Stimulated activated CD4-positive, alpha-beta T cell treated with anti-CD3 and anti-CD28 coated beads, Interleukin-4, amount 100 ng/mL, for 48 hours (primary cell): ENCODE data around the gene LOXL1.

Experiments used
- DNase-seq, 2 donors: peaks; one replicate each; pipeline ENCODE4 v3.0.0-alpha.2; 2020; ENCODE audit warnings: low read depth in 2 of 2

The LOXL1 gene

DNA sequence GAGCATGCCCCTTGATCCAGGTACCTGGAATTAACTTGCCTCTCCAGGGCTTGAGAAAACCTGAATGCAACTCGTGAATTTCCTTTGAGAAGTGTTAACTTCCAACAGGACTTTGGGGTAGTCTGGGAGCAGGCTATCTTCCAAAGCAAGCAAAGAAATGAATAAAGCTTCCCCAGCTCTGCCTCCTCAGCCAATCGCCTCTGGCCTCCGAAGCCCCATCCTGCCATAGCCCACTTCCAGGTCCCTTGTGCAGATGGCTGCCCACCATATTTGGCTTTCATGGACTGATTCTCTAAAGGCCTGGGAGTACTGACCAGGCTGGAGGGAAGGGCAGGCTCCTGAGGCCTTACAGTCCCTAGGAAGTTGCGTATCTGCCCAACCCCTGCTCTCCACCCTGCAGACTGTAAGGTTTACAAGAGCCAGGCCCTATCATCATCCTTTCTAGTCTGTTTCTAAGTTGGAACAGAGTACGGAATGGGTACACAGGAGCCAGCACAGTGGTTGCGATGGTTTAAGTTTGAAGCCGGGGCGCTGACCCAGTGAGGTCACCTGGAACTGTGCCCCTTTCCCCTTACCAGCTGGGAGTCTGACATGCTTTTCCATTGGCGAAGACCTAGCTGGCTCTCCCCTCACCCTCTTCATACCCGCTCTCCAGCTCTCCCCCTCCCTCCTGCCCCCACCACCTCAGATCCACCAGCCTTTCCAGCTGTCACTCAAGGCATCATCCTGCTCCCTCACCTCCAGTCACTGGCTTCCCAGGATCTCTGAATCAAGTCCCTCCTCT is 67.1 kb downstream of the LOXL1 start:
- no peak for DNase-seq

- DNase-seq: peak; percentile 88 to 96
These were observed 68.2 kb downstream of the LOXL1 start, which contains the start of gene PML for GRCh38 chr15:73994413-73994883. Gene PML, plus strand, starts transcription at chr15:73994716. Its CDS starts 97 bp downstream, at chr15:73994813.

GRCh38 chr15:73994912-73995622 is 68.8 kb downstream of the LOXL1 start:
- no peak for DNase-seq

GRCh38 chr15:73996267-73996666 is 70.0 kb downstream of the LOXL1 start:
- no peak for DNase-seq

DNA sequence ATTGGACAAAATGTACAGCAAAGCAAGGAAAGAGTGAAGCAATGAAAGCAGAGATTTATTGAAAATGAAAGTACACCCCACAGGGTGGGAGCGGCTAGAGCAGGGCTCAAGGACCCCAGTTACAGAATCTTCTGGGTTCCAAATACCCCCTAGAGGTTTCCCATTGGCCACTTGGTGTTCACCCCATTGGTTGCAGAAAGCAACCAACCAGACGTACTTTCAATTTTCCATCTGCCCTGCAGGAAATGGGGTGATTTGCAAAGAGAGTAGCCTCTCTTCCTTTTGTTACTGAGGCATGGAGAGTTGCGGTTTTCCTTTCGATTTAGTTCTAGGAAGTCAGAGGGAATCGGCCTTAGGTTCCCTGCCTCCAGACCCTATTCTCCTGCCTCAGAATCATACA is 70.7 kb downstream of the LOXL1 start:
- no peak for DNase-seq

- no peak for DNase-seq
These were observed 71.7 kb downstream of the LOXL1 start for GRCh38 chr15:73997986-73998385.
